CD8-positive, alpha-beta memory T cell (primary cell): Measurements from ENCODE around the gene MGAT3. TPM values are rescaled to one million over a fixed set of nuclear protein-coding genes. Genes with fewer than 3 reads are reported as not detected.
A peak's percentile ranks its signal among the peaks of the same experiment; 100 is the strongest.

ENCODE experiments used
- CTCF ChIA-PET: fragments of 350-600 bp; sonication (Branson Sonifier 250); formaldehyde crosslinking; loops from one replicate; lab custom pipeline; 2021; ENCODE audit warnings: antibody characterized with exemption; lab: Charles Lee
- POLR2A ChIA-PET: fragments of 350-600 bp; sonication (Branson Sonifier 250); formaldehyde crosslinking; loops from one replicate; lab custom pipeline; 2021; ENCODE audit warnings: antibody characterized with exemption; lab: Charles Lee
- DNase-seq, 5 donors: peaks; one replicate each; pipeline versions ENCODE4 v3.0.0 to v3.0.0-alpha.2; 2020 to 2022; ENCODE audit warnings: mixed read lengths in 1 of 5
- H3K27ac ChIP-seq: one replicate; pipeline ENCODE4 v1.7.0; 2013; ENCODE audit warnings: low read depth, mild to moderate bottlenecking, low read length, moderate library complexity
- H3K27me3 ChIP-seq: 2 replicates; pipeline ENCODE4 v1.7.0; 2013; ENCODE audit warnings: low read length, mild to moderate bottlenecking; ENCODE audit not compliant: insufficient read depth, poor library complexity, severe bottlenecking
- H3K36me3 ChIP-seq: 2 replicates; pipeline ENCODE4 v1.7.0; 2013; ENCODE audit warnings: mild to moderate bottlenecking, low read length, moderate library complexity; ENCODE audit not compliant: insufficient read depth
- H3K4me1 ChIP-seq: 2 replicates; pipeline ENCODE4 v1.7.0; 2013; ENCODE audit warnings: mild to moderate bottlenecking, low read length, moderate library complexity; ENCODE audit not compliant: insufficient read depth
- H3K4me3 ChIP-seq: 2 replicates; pipeline ENCODE4 v1.7.0; 2013; ENCODE audit warnings: mild to moderate bottlenecking, low read length
- H3K9me3 ChIP-seq: 2 replicates; pipeline ENCODE4 v1.7.0; 2013; ENCODE audit warnings: mild to moderate bottlenecking, low read length
- H3K27ac Mint-ChIP-seq, 8 donors: one replicate each; pipeline ENCODE4 v1.8.0; 2020 to 2021; ENCODE audit warnings: mixed read lengths in 8 of 8, mild to moderate bottlenecking in 6 of 8, inconsistent platforms in 3 of 8, moderate library complexity in 3 of 8
- H3K27me3 Mint-ChIP-seq, 2 donors: one replicate each; pipeline ENCODE4 v1.8.0; 2020 to 2021; ENCODE audit warnings: mixed read lengths in 2 of 2, mild to moderate bottlenecking in 1 of 2, moderate library complexity in 1 of 2
- H3K36me3 Mint-ChIP-seq, 3 donors: one replicate each; pipeline ENCODE4 v1.8.0; 2020 to 2021; ENCODE audit warnings: mixed read lengths in 3 of 3, inconsistent platforms in 1 of 3, mild to moderate bottlenecking in 1 of 3
- H3K4me1 Mint-ChIP-seq, 3 donors: one replicate each; pipeline ENCODE4 v1.8.0; 2020 to 2021; ENCODE audit warnings: mixed read lengths in 3 of 3, inconsistent platforms in 1 of 3, mild to moderate bottlenecking in 1 of 3
- H3K4me3 Mint-ChIP-seq, 7 donors: one replicate each; pipeline ENCODE4 v1.8.0; 2020 to 2021; ENCODE audit warnings: mixed read lengths in 7 of 7, mild to moderate bottlenecking in 6 of 7, moderate library complexity in 4 of 7, inconsistent platforms in 2 of 7
- H3K9me3 Mint-ChIP-seq, 5 donors: one replicate each; pipeline ENCODE4 v1.8.0; 2020 to 2022; ENCODE audit warnings: mixed read lengths in 5 of 5, mild to moderate bottlenecking in 3 of 5, moderate library complexity in 2 of 5, inconsistent platforms in 1 of 5
- polyA plus RNA-seq: library from polyadenylated mRNA; unstranded; fragments of 300-500 nt; fragmentation: Illumina TruSeq; gene quantifications from one replicate; pipeline ENCODE4 v1.2.3, GENCODE V29; 2021
- total RNA-seq, 2 experiments: library from RNA; stranded (reverse); gene quantifications; one replicate each; pipeline ENCODE4 v1.2.3, GENCODE V29; 2021

MGAT3 gene
- total and polyA plus RNA-seq, 3 experiments from 2014 or later = 0.03 to 0.37 (median 0.27) TPM

- DNase-seq = peak; percentile 98 to 100 (median 99)
- Mint-ChIP-seq H3K4me1 (peaks cover 47 to 63% (median 62%) of the 10 kb centered on the region in 3 donors), H3K4me3 (peak within 1 kb of the TSS; percentile 87 to 97 (median 93)), H3K36me3 (peaks cover 0 to 41% (median 3%) of the 10 kb centered on the region in 3 donors), H3K27ac (peak within 1 kb of the TSS; percentile 87 to 99 (median 94)), H3K9me3 (no peaks in the 10 kb centered on the region), H3K27me3 (no peaks in the 10 kb centered on the region)
- Histone ChIP-seq H3K27ac (peak within 1 kb of the TSS; percentile 91), H3K36me3 (peaks cover 18% of the 10 kb centered on the region), H3K9me3 (no peaks in the 10 kb centered on the region), H3K27me3 (no peaks in the 10 kb centered on the region), H3K4me1 (peaks cover 57% of the 10 kb centered on the region), H3K4me3 (peak within 1 kb of the TSS; percentile 92)
- ChIA-PET CTCF (interaction anchor here (0.7 to 4.2 kb wide), 5 partner anchors 10 to 493 kb away, joined by 3 to 33 read pairs (median 5); partner anchors contain the start of genes ATF4 and MIEF1), POLR2A (interaction anchor here (0.7 to 2.1 kb wide), 6 partner anchors 9 to 511 kb away, joined by 3 to 11 read pairs (median 4); partner anchors contain the start of genes ATF4, MIEF1 and RPL3)
Observed at GRCh38 chr22:39532215-39533073, 75.6 kb downstream of the MGAT3 start, which contains the start of gene RPS19BP1. TSS of gene RPS19BP1 (minus strand) at chr22:39532748. CDS start at chr22:39532738, 10 bp downstream.

GRCh38 chr22:39534092-39534506, 77.3 kb downstream of the MGAT3 start:
- Histone ChIP-seq H3K36me3 (peaks cover 18% of the 10 kb centered on the region), H3K4me1 (peaks cover 41% of the 10 kb centered on the region), H3K9me3 (no peaks in the 10 kb centered on the region), H3K4me3 (no peak overlapping the region), H3K27me3 (no peaks in the 10 kb centered on the region), H3K27ac (no peak overlapping the region)
- Mint-ChIP-seq H3K9me3 (no peaks in the 10 kb centered on the region), H3K4me3 (peak overlapping the region in 1 of 7 donors; percentile 32), H3K27ac (peak overlapping the region in 1 of 8 donors; percentile 54), H3K36me3 (peaks cover 0 to 33% (median 3%) of the 10 kb centered on the region in 3 donors), H3K4me1 (peaks cover 33 to 47% (median 46%) of the 10 kb centered on the region in 3 donors), H3K27me3 (no peaks in the 10 kb centered on the region)
- no peak for DNase-seq
- POLR2A ChIA-PET = interaction anchor here (1.0 to 1.2 kb wide), 3 partner anchors 14 to 510 kb away, joined by 3 to 5 read pairs (median 4); partner anchors contain the start of genes ATF4 and RPL3
- CTCF ChIA-PET = interaction anchor here (0.8 to 5.0 kb wide), 33 partner anchors 9 to 1103 kb away, joined by 3 to 60 read pairs (median 4); partner anchors contain the start of genes MIEF1 and MRTFA

- Mint-ChIP-seq H3K36me3 (peaks cover 0 to 26% (median 3%) of the 10 kb centered on the region in 3 donors), H3K27ac (no peak overlapping the region), H3K4me1 (peaks cover 27 to 40% (median 39%) of the 10 kb centered on the region in 3 donors), H3K27me3 (no peaks in the 10 kb centered on the region), H3K4me3 (peak overlapping the region in 1 of 7 donors; percentile 69), H3K9me3 (no peaks in the 10 kb centered on the region)
- Histone ChIP-seq H3K4me1 (peaks cover 34% of the 10 kb centered on the region), H3K27me3 (no peaks in the 10 kb centered on the region), H3K27ac (no peak overlapping the region), H3K9me3 (no peaks in the 10 kb centered on the region), H3K4me3 (no peak overlapping the region), H3K36me3 (peaks cover 12% of the 10 kb centered on the region)
- CTCF ChIA-PET = interaction anchor here (0.5 to 5.0 kb wide), 52 partner anchors 8 to 1213 kb away, joined by 3 to 60 read pairs (median 3); partner anchors contain the start of genes MIEF1 and MRTFA
- DNase-seq = peak; percentile 70 to 86 (median 77)
- POLR2A ChIA-PET = interaction anchor here (1.0 to 1.2 kb wide), 3 partner anchors 15 to 510 kb away, joined by 3 to 5 read pairs (median 4); partner anchors contain the start of genes ATF4 and RPL3
Observed at GRCh38 chr22:39534591-39535356, 78.0 kb downstream of the MGAT3 start.

- Histone ChIP-seq H3K27me3 (no peaks in the 10 kb centered on the region), H3K4me3 (no peak overlapping the region), H3K4me1 (peaks cover 28% of the 10 kb centered on the region), H3K36me3 (peaks cover 7% of the 10 kb centered on the region), H3K9me3 (no peaks in the 10 kb centered on the region), H3K27ac (no peak overlapping the region)
- CTCF ChIA-PET = interaction anchor here (0.5 to 5.0 kb wide), 41 partner anchors 9 to 1213 kb away, joined by 3 to 60 read pairs (median 3); partner anchors contain the start of gene MRTFA
- Mint-ChIP-seq H3K27me3 (no peaks in the 10 kb centered on the region), H3K9me3 (no peaks in the 10 kb centered on the region), H3K36me3 (peaks cover 0 to 21% (median 3%) of the 10 kb centered on the region in 3 donors), H3K27ac (no peak overlapping the region), H3K4me3 (no peak overlapping the region), H3K4me1 (peaks cover 23 to 34% (median 34%) of the 10 kb centered on the region in 3 donors)
- POLR2A ChIA-PET = interaction anchor here (1.2 kb wide), 2 partner anchors 15 to 509 kb away, joined by 4 to 5 read pairs; partner anchors contain the start of gene ATF4
- no peak for DNase-seq
Observed at GRCh38 chr22:39535357-39535725, 78.5 kb downstream of the MGAT3 start.

- H3K4me1 ChIP-seq = peaks cover 22% of the 10 kb centered on the region
- Mint-ChIP-seq H3K4me1 (peaks cover 18 to 28% (median 28%) of the 10 kb centered on the region in 3 donors), H3K36me3 (peaks cover 0 to 15% (median 3%) of the 10 kb centered on the region in 3 donors), H3K27ac (peak overlapping the region in 1 of 8 donors; percentile 75), H3K4me3 (no peak overlapping the region), H3K27me3 (peaks cover 0 to 1% of the 10 kb centered on the region in 2 donors), H3K9me3 (no peaks in the 10 kb centered on the region)
- ChIA-PET CTCF (interaction anchor here (0.5 to 5.0 kb wide), 11 partner anchors 14 to 1212 kb away, joined by 3 to 60 read pairs (median 10); no protein-coding TSS in a partner anchor), POLR2A (interaction anchor here (1.0 kb wide), 1 partner anchor 16 kb away, joined by 4 read pairs; the partner anchor contains the start of gene ATF4)
- no peak for DNase-seq
- H3K9me3 ChIP-seq = no peaks in the 10 kb centered on the region
- H3K27ac ChIP-seq = no peak overlapping the region
- no peak overlapping the region for H3K4me3 ChIP-seq
- H3K36me3 ChIP-seq = peaks cover 4% of the 10 kb centered on the region
- H3K27me3 ChIP-seq = no peaks in the 10 kb centered on the region
Observed at GRCh38 chr22:39535831-39536449, 79.1 kb downstream of the MGAT3 start.

GRCh38 chr22:39536711-39537110, 79.9 kb downstream of the MGAT3 start:
- Histone ChIP-seq H3K27ac (no peak overlapping the region), H3K9me3 (no peaks in the 10 kb centered on the region), H3K4me3 (no peak overlapping the region), H3K4me1 (peaks cover 14% of the 10 kb centered on the region), H3K36me3 (no peaks in the 10 kb centered on the region), H3K27me3 (no peaks in the 10 kb centered on the region)
- Mint-ChIP-seq H3K27me3 (peaks cover 0 to 1% of the 10 kb centered on the region in 2 donors), H3K4me1 (peaks cover 10 to 20% (median 20%) of the 10 kb centered on the region in 3 donors), H3K9me3 (no peaks in the 10 kb centered on the region), H3K27ac (no peak overlapping the region), H3K36me3 (peaks cover 0 to 9% (median 0%) of the 10 kb centered on the region in 3 donors), H3K4me3 (no peak overlapping the region)
- no peak for DNase-seq
- ChIA-PET POLR2A (interaction anchor here (1.0 kb wide), 1 partner anchor 17 kb away, joined by 4 read pairs; the partner anchor contains the start of gene ATF4), CTCF (interaction anchor here (5.0 kb wide), 1 partner anchor 488 kb away, joined by 60 read pairs; no protein-coding TSS in a partner anchor)
